HG03469 (cell line): Measurements from ENCODE around the gene PACRG.

Experiments
- ATAC-seq: cut with Tn5 transposase; IDR thresholded peaks from one replicate; pipeline ENCODE4 v1.9.1; 2021; ENCODE audit warnings: mild to moderate bottlenecking, moderate library complexity, moderate number of reproducible peaks; ENCODE audit not compliant: unreplicated experiment

PACRG gene

DNA sequence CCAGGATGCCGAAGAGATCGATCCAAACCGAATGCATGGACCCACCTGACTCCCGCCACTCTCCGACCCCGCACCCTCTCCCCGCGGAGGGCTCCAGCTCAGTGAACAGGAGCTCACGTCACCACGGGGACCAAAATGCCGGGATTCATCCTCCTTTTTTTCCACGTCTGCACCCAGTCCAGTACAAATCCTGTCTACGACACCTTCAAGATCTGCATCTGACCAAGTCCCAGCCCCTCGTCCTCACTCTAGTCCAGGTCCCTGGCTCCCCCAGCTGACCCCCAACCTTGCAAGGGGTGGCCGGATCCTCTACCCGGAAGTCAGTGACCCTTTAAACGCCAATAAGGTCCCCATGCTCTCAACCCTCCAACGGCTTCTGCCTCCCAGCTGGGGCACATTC, 593.9 kb downstream of the PACRG start:
- no peak for ATAC-seq

DNA sequence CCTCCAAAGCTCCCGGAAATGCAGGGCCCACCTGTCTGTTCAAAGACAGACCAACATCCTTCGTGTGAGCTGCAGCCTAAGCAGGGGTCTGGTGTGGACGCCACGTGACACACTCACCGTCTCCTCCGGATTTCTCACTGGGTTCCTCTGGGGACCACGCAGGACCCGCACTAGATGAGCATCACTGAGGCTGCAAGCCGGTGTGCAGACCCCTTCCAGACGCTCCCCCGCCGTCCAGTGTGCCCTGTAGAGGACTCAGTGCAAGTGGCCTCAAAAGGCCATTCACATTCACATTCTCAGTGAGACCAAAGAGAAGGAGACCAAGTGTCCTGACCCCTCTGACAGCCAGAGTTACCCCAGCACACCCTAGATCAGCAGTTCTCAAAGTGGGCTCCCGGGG, 595.5 kb downstream of the PACRG start:
- ATAC-seq = no peak

DNA sequence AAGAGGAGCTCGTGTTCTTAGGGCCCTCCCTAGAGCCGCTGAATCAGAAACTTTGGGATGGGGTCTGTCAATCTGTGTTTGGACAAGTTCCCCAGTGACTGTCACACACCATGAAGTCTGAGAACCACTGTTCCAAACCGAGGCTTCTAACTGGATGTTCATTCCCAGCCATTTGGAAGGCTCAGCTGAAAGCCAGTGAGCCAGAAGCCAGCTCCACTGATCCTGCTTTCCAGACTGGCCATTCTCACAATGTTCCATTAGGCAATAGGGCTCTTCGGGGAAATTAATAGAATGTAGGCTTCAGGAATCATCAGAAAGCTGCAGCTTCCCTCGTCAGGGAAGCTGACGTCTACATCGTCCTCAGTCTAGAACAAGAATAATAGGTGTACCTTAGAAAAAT, 595.9 kb downstream of the PACRG start:
- ATAC-seq = no peak

DNA sequence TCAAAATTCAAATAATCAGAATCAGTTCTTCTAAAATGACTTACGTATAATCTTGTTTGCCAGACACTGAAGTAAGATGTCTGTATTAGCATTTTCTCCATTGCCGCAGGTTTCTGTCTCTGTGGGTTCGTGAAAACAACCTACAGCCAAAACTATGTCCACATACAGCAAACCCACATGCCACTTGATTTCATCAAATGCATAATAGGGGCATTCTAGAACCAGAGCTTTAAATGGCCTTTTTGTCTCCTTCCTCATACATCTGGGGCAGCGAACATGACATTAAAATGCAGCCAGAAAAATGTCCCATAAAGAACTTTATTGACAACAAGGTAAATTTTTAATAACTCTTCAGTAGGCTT, 596.5 kb downstream of the PACRG start:
- no peak for ATAC-seq

DNA sequence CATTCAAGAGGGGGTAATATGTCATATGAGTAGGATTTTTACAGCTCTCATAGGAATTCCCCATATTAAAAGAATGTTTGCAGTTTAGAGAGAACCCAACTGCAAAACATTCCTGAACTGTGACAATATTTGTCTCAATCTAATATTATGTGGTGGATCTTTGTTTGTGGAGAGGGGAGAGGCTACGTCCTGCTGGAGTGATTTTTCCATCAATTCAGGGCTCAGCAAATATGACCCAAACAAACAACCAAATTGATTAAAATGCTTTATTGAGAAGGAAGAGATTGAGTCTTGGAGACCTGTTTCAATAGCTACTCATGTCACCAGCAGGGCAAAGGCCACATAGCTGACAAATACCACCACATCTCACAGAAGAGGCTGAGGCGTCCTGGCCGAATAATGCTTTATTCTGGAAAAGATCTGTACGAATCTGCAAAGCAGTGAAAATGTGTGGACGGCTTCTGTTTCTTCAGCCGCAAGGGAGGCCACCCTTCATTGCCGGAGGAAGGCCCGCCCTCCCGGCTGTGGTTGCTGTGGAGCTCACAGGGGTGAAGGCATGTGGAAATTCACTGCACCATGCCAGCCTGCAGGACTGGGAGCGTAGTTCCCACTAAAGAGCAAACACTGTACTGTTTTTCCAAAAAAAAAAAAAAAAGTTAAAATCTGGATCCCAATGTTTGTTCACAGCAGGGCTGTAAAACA, 597.1 kb downstream of the PACRG start:
- no peak for ATAC-seq

DNA sequence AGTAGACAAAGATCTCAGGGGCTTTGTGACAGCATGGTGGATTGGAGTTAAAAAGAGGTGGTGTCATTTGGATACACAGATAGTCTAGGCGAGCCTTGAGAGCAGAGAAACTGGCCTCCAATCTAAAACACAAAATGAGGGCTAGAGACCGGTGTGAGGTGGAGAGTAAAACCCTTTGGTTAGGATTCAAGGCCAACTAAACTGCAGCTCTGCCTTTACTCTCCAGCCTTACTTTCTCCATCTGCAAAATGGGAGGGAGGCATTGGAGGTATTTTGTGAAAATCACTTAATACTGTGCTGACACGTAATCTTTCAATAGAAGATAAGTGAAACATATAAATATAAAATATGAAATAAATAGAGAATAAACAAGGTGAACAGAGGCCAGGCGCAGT, 597.6 kb downstream of the PACRG start:
- no peak for ATAC-seq

DNA sequence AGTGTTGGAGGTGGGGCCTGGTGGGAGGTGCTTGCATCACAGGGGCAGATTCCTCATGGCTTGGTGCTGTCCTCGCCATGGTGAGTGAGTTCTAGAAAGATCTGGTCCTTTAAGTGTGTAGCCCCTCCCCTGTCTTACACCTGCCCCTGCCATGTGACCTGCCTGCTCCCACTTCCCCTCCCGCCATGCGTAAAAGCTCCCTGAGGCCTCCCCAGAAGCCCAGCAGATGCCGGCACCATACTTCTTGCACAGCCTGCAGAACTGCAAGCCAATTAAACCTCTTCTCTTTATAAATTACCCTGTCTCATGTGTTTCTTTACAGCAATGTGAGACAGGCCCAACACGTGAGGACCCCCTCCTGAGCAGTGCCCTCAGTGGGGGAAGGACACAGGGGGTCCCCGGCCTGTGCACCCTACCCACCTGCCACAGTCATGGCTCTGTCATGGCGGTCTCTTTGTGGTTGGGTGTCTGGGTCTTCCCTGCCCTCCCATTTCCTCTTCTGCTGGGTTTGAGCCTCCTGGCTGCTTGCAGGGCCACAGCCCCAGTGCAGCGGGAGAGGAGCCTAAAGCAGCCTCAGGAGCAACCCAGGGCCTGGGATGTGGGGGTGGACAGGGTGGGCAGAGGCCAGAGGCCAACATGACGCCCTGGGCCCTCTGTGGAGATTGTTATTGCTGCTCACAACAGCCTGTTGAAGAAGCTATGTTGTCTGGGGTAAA, 599.5 kb downstream of the PACRG start:
- ATAC-seq = no peak

DNA sequence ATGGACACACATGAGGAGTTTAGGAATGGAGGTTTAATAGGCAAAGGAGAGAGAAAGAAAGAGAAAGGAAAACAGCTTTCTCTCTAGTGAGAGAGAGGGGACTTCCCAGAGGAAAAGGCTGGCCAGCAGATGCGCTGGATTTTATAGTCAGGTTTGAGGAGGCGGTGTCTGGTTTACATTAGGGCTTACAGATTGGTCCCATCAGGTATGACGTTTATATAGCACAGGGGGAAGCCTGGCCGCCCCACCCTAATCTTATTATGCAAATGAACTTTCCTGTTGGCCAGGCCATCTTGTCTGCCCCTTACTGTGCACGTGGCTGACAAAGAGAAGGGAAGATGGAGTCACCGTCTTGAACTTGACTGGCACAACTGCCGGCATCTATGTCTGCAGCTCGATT, 600.1 kb downstream of the PACRG start:
- no peak for ATAC-seq

DNA sequence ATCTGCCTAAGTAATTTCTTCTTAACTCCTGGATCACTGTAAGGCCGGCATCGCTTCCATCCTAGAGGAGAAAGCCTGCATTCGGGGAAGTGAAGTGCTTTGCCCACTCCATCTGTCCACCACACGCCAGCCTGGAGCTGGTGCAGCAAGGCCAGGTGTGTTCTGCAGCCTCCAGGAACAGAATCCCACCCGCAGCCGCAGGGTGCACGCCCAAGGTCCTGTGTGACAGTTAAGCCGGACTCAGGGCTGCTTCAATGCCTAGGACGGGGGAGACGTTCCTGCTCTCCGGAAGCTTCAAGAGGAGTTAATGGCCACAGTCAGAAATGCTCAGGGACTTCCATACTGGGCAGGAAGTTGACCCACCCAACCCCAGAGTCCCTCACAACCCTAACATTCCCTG, 600.6 kb downstream of the PACRG start:
- no peak for ATAC-seq

DNA sequence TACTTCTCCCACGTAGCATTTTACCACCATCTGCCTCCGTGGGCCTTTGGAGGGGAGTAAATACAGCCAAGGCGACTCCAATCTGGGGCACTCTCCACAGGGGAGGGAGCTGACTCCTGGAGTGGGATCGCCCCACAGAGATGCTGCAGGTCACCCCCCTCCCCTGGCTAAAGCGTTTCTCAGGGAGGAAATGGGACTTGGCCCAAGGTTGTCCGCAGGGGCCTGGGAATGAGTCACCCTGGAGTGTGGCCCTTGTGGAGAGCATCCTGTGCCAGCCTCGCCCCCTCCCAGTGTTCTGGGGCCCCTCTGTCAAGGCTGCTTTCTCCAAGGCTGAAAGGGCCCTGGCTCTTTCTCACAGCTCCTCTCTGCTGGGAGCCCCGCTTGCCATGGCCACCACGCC, 602.2 kb downstream of the PACRG start:
- ATAC-seq = no peak

DNA sequence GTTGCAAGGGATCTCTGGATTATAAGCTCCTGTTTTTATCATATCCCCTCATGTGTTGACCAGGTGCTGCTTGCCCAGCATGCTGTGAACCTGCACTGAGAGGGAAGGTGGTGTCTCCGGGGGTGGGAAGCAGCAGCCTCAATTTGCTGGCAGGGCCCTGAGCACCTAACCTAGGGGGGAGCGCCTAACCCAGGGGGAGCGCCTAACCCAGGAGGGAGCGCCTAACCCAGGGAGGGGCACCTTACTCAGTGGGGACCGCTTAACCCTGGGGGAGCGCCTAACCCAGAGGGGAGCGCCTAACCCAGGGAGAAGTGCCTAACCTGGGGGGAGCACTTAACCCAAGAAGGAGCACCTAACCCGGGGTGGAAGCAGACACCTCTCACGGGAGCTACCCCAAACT, 603.5 kb downstream of the PACRG start:
- ATAC-seq = no peak

DNA sequence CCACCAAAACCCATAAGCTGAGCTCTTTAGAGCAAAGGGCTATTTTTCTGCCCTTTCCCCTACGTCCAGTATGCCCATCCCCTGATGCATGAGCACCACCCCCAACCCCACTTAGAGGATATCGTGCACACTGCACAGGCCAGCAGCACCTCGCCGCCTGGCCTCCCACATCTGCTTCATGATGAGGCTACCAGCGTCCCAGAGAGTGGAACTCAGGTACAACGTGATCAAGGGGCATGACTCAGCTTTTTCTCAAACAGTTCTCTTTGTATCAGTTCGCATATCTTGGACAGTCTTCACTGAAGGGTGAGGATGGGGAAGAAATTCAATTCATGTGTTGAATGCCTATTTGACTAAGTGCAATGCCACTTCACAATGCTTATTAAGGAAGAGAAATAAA, 604.8 kb downstream of the PACRG start:
- ATAC-seq = no peak

DNA sequence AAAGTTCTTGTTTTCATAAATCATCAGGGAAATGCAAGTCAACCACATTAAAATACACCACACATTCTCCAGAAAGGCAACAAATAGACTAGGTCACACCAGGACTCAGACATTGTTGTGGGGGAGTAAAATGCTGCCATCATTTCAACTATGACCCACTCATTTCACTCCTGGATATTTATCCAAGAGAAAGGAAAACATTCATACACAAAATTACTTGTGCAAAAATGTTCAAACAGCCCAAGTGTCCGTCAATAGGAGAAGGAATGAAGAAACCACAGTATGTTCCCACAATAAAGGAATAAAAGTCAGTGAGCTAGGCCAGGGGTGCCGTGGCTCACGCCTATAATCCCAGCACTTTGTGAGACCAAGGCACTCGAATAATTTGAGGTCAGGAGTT, 605.3 kb downstream of the PACRG start:
- ATAC-seq = no peak

DNA sequence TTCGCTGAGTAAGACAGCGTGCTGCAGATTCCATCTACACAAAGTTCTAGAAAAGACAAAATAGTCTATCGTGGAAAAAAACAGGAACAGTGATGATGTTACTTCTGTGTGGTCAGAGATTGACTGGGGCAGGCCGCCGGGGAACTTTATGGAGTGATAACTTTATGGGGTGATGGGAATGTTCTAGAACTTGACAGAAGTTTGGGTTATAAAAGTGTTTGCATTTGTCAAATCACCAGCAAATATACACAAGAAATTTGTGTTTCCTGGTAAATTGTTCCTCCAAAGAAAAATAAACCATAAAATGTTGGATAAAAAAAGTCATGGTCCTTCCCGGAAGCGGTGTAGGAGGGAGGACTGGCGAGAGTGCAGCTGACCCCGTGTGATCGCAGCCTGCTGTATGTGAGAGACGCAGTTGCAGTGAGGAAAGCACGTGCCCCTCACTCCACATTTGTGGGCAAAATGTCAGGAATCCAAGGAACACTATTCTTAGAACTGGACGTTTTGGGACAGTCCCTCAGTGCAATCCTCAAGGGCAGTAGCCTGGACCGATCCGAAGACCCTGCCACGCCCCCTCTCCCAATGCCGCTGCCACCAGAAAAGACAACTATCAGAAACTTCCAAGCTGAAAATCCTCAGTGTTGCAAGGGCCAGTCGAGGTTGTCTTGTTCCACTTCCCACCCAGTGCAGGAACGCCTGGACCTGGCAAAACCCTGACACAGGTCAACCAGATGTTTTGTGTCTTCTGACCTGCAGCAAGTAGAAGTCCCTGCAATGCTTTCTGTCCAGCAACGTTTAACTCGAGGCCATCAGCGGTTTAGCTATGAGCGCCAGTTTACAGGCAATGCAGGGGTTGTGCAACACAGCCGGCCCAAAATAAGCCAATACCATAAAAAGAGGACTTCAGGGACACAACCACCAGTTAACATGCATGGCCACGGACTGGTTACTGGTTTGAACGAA, 606.2 kb downstream of the PACRG start:
- no peak for ATAC-seq

DNA sequence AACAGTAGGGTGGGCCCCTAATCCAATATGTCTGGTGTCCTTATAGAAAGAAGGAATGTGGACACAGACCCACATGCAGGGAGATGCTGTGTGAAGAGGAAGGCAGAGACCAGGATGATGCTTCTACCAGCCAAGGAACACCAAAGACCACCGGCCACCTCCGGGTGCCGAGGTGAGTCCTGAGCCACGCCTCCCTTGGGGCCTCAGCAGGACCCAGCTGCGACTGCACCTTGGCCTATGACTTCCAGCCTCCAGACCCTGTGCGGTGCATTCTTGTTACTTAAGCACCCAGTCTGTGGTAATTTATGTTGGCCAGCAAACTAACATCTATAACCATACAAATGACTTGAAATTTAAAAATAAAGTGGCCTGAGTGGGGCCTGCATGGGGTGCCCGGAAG, 607.3 kb downstream of the PACRG start:
- no peak for ATAC-seq

DNA sequence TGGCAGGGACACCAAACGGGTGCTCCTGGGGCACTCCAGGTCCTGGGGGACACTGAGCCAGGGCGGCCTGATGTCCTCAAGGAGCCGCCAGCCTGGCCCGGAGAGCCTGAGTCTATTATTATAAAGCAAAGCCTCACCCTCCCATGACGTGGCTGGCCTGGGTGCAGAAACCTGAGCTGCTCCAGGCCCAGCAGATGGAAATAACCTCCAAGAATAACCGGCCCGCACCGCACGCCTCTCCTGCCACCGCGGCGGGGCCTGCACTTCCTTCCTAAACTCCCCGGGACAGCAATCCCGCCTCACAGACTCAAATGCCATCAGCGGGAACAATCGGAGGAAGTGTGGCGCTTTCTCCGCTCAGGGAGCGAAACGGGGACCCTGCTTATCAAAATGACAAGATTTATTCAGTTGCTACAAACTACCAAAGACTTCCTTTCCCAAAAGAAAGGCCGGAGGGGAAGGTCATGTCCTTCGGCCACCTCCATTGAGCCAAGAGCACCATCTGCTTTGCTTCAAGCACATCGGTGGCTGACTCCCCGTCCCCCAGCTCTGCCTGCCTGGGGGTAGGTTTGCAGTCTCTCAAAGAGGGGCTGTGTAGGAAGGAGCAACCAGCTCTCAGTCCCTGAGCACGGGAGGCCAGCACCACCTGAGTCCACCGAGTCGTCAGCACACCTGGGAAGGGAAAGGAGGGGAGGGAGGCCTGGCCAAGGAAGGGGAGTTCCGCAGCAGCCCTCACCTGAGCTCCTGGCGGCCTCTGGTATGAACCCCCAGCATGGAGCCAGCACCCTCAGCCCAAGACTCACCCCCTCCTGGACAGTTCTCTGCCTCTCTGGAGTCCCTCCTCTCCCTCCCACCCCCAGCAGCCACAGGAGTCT, 608.1 kb downstream of the PACRG start:
- no peak for ATAC-seq

DNA sequence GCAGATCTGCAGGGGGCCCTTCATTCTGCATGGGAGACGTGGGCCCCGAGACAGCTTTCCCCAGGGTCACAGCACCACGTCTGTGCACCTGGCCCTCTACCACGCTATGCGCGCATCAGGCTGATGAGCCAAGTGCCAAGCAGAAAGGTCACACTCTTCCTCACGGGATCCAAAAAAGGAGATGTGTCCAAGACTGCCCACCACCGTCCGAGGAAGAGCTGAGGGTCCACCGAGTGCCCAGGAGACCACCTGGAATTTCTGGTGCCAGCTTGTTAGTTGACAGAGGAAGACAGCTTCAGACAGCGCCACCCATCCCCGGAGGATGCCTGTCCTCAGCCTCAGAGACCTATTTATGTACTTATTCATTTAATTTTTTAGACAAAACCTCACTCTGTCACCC, 609.2 kb downstream of the PACRG start:
- no peak for ATAC-seq

DNA sequence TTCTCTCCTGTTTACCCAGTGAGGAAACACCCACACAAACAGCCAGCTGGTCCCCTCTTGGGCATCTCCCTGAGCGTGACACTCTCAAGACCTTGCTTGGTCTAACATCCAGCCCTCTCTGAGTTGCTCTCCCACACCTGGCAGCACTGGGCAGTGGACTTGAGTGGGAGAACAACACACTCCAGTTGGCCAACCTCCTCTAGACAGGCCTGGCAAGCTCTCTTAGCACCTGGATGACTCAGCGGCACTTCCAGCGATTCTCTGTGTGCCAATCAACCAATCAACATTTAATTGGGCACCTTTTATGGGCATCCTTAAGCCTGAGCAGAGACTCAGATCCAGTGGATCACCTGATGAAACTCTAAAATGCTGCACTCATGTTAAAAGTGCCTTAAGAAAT, 610.2 kb downstream of the PACRG start:
- ATAC-seq = no peak

DNA sequence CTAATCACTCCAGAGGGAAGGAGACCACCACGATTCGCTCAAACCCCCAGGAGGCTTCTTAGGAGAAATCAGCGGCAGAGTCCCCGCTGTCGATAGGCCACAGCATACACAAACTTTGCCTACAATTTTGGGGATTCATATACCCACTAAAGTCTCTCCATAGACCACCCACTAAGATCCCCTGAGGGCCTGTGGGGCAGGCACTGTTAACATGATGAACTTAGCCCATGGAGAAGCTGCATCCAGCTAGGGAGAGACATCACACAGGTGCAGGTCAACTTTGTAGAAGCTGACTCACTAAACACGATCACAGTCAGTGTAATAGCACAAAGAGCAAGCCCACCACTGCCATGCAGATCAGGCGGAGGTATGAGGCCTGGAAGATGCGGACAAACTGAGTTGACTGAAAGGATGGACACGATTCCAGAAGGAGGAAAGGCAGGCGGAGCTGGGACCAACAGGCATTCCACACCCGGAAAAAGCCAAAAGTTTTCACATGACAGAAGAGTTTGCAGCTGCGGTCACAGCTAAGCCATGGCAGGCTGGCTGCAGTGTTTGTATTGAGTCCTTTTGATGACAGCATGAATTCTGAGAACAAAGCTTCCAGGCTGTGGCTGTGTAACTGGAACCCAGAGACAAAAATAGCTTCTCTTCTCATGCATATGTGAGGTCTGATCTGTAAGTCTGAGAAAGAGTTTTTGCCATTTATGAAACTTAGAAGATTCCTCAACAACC, 611.1 kb downstream of the PACRG start:
- no peak for ATAC-seq

DNA sequence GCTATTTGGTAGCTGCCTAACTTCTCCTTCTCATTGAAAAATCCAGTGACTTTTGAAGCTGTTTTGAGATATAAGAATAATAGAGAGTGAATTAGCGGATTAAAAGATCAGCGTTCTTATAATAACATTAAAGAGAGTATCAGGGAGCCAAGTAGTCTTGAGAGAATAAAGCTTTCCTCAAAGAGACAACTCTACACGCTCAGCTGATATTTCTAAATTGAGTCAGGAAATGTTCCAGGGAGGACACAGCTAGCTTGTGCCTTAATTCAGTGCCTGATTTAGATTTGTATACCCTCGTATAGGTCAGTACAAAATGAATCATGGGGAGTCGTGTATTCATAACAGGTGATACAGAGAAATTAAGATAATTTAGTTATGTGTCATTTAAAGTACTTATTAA, 611.7 kb downstream of the PACRG start:
- ATAC-seq = no peak
